ENCODE data around the gene RGL3.
"Not testable (repeated sequence)": the region's sequence is repeated elsewhere in the genome, so short reads cannot be mapped to it uniquely, and the experiment has no call there.

RGL3 gene

DNA sequence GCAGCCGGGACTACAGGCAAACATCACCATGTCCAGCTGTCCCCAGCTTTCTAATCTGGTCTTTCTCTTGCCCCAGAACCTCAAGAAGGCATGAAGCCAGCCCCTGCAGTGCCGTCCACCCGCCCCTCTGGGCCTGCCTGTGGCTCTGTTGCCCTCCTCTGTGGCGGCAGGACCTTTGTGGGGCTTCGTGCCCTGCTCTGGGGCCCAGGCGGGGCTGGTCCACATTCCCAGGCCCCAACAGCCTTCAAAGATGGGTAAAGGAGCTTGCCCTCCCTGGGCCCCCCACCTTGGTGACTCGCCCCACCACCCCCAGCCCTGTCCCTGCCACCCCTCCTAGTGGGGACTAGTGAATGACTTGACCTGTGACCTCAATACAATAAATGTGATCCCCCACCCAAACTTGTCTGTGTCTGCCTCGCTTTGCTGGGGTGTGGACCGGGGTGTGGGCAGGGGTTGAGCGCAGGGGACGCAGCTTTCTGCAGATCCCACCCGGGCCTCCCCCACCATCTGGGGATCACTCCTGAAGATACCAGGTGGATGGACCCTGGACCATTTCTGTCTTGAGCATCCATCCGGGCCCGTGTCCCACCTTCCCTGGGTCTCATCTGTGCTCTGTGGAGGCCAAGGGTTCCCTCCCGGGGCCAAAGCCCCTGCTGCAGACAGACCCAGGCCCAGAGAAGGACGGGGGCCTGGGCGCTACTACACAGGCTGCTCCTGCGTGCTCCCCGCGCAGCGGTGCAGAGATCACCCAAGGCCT is 31.6 kb upstream of the RGL3 start:
- no peak for DNase-seq

DNA sequence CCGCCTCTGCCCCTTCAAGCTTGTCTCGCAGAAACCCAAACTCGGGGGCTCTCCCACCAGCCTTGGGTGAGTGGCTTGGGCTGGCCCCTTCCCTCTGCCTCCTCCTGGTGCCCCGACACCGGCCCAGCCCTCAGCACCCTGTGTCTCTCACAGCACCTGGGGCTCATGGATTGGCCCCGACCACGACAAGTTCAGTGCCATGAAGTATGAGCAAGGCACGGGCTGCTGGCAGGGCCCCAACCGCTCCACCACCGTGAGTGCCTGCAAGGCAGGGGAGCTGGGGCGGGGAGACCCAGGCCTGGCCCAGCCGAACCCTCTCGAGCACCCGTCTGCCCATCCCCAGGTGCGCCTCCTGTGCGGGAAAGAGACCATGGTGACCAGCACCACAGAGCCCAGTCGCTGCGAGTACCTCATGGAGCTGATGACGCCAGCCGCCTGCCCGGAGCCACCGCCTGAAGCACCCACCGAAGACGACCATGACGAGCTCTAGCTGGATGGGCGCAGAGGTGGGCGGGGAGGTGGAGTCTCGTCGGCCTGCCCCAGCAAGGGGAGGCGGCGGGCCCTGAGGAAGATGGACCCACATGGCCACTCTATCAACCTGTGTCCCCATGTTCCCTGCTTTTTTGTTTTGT is 29.9 kb upstream of the RGL3 start:
- no peak for DNase-seq

DNA sequence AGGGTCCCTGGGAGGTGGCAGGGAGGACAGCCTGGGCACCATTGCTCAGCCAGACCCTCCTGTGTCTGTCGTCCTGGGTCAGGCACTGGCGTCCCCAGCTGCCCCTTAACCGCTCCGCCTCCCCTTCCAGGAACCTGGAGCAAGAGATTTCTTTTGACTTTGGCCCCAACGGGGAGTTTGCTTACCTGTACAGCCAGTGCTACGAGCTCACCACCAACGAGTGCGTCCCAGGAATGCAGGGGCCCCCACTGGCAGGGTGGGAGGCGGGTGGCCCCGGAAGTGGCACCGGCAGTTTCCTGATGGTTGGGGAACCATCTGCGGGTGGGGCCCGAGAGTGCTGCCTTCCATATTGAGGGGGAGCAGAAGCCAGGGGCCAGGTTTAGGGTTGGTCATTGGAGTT is 29.3 kb upstream of the RGL3 start:
- DNase-seq, result no peak

DNA sequence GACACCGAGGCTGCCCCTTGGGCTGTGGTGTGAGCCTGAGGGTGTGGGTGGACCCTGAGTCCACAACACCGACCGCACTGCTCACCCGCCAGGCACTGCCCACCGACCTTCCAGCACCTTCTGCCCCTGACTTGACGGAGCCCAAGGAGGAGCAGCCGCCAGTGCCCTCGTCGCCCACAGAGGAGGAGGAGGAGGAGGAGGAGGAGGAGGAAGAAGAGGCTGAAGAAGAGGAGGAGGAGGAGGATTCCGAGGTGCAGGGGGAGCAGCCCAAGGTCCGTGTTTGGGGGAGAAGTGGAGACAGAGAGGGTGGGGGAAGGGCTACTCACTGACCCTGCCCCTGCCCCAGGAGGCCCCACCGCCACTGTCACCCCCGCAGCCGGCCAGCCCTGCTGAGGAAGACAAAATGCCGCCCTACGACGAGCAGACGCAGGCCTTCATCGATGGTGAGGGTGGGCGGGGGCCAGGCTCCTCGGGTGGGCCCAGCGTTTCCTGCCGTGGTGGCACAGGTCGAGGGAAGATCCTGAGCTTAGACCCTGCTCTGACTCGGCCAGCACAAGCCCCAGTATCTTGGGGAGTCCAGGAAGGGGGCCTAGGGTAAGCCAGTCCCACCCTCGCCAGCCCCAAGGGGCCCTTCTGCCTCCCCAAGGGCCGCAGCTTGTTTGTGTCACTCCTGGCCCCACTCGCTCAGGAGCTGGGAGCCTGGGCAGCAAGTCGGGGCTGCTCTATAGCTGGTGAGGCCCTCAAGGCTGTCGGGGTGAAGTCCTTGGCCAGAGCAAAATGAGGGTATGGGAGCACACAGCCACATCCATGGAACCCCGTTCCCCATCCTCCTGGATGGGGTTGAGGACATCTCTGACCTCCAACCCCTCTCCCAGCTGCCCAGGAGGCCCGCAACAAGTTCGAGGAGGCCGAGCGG is 28.5 kb upstream of the RGL3 start:
- DNase-seq, result no peak

DNA sequence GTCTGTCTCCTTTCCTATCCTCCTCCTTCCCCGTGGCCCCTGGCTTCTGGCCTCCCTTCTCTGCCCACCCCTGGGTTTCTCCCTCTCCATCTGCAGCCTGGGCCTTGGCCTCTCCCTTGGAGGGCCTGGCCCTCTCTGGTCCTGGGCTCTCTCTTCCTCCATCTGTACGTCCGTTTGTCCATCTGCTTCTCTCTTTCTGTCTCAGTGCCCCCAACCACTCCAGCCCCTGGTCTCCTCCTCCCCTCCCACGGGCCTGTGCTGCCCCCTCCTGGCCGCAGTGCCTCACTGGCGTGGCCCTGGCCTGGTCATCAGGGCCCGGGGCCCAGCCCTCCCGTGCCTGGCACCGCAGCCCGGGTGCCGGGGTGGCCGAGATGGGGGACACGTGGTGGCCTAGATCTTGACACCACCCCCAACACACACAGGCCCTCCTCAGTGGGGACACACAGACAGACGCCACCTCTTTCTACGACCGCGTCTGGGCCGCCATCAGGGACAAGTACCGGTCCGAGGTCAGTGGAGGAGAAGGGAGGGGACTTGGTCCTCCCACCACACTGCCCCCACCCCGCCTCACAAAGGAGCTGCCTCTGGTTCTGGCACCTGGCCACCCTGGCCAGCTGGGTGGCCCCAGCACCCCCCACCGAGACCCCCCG is 27.7 kb upstream of the RGL3 start:
- peak; percentile 59 to 85 (median 65) for DNase-seq

DNA sequence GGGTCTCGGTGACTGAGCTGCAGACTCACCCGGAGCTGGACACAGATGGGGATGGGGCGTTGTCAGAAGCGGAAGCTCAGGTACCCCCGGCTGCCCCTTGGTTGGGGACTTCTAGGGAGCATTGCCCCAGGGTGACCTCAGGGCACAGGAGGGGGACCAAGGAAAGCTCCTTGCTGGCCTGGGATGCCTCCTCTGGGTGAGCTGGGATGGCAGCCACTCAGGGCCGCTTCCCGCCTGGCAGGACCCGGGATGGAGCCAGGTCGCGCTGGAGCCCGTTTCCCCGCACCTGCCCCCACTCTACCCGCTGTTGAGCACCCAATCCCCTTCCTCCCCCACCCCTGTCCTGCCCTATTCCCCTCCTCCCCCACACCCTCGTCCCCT is 27.1 kb upstream of the RGL3 start:
- no peak for DNase-seq

DNA sequence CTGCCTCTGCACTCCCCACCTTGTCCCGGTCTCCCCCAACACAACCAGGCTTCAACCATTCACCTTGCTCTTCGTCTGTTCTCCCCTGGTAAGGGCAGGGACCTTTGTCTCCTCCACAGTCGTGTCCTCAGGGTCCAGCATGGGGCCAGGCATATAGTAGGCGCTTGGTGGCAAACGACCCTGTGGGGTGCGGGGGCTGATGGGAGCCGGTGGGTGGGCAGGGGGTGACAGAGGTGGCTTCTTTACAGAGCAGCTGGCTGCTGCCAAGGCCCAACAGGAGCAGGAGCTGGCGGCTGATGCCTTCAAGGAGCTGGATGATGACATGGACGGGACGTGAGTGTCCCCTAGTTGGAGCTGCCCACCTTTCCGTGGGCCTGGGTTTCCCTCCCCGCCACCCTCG is 26.0 kb upstream of the RGL3 start:
- no peak for DNase-seq

DNA sequence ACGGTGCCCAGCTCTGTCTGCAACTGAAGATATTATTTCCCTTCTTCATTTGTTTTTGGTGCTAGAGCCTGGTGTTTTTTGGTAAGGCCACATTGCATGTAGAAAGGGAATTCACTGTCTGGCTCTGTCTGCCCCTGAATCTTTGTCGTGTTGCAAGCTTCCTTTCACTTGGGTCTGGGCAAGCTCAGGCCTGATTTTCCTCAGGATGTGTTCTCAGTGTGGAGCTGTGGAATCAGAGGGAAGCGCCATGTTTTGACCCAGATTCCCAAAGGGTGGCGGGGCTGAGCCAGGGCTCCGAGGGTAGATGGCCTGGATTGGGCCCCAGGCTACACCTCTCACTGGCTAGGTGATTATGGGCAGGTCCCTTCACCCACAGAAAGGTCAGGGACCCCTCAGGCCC is 24.9 kb upstream of the RGL3 start:
- no peak for DNase-seq

DNA sequence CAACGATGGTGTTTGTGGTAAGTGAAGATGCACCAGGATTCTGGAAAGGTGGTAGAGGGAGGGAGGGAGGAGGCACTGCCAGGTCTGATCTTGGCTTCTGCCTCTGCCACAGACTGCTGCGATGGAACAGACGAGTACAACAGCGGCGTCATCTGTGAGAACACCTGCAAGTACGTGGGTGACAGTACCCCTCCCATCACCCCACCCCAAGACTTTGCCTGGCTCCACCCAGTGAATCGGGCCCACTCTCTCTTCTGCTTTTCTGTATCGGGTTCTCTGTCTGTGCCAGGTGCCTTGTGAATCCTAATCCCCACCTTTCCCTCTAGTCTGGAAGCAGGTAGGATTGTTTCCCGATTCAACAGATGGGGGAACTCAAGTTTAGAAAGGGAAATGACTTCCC is 18.8 kb upstream of the RGL3 start:
- DNase-seq, result no peak

DNA sequence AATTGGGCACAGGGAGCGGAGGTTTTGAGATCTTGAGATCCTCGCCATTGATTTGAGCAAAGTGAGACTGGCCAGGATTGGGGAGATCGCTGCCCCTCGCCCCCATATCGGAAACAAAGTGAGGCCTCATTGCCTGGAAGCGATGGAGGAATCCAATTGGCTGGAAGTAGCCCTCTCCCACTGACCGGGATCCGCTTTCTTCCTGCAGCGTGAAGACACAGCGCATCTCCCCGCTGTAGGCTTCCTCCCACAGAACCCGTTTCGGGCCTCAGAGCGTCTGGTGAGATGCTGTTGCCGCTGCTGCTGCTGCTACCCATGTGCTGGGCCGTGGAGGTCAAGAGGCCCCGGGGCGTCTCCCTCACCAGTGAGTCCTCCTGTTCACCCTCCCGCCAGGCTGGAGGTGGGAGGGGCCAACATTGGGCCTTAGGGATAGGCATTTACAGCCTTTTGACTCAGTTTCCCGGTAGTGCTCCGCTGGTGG is 16.8 kb upstream of the RGL3 start:
- peak; percentile 24 to 46 (median 25) for DNase-seq

DNA sequence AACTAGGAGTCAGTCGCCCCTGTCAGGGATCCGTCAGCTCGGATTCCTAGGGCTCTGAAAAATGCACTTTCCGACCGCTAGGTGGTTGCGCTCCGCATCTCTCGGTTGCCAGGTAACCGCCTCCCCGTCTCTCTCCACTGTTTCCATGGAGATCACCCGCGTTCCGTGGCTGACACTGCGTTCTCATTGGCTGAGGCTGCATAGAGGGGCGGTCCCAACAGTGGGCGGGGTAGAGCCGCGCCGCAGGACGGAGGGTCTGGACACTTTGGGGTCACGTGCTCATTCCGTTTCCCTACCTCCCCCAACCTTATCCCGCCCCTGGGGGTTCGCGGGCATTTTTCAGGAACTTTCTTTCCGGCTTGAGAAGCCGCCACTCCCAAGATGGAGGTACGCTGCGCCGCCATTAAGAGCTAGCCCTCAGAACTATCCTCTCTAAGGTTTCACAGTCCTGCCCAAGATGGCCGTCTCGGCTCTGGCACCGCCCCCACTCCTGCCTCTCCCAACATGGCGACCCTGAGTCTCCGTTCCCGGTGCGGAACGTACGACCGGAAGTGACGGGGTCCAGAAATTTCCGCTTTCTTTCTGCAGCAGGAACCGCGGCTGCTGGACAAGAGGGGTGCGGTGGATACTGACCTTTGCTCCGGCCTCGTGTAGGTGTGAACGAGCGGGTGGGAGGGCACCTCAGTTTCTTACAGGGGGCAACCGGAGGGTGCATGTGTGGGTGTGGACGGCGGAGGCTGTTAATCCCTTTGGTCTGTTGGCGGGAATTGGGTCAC is 16.1 kb upstream of the RGL3 start, which contains the start of the genes ODAD3 and PRKCSH:
Gene ODAD3, minus strand, starts transcription at position 65 of the 776 bp plus-strand sequence. CDS start 105 bp downstream, outside the sequence.
Gene PRKCSH, plus strand, starts transcription at position 579 of the 776 bp plus-strand sequence. CDS start 483 bp downstream, outside the sequence.
- peak; percentile 99 to 100 (median 100) for DNase-seq

DNA sequence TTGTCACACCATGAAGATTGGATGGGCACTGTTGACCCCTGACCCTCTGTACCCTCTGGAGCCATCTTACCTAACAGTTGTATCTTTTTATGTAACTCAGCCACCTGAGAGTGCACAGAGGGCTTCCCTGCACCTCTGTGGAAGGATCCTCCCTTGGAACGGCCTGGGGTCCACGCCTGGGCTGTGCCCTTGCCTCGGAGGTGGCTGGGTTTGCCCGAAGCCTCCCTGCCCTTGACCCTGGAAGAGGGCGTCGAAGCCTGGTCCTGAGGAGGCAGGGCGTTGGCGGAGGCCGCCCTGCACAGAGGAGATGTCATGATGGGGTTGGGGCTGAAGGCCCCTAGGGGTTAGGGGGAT is 15.6 kb upstream of the RGL3 start:
- DNase-seq, result no peak

DNA sequence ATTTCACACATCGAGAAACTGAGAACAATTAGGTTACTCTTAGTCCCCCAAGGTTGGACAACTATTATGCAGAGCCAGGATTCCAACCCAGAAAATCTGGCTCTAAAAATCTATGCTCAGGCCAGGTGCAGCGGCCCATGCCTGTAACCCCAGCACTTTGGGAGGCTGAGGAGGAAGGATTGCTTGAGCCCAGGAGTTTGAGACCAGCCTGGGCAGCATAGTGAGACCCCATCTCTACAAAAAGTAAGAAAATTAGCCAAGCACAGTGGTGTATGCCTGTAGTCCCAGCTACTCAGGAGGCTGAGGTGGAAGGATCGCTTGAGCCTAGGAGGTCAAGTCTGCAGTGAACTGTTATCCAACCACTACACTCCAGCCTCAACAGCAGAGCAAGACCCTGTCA is 14.4 kb upstream of the RGL3 start:
- DNase-seq, result not testable (repeated sequence)

DNA sequence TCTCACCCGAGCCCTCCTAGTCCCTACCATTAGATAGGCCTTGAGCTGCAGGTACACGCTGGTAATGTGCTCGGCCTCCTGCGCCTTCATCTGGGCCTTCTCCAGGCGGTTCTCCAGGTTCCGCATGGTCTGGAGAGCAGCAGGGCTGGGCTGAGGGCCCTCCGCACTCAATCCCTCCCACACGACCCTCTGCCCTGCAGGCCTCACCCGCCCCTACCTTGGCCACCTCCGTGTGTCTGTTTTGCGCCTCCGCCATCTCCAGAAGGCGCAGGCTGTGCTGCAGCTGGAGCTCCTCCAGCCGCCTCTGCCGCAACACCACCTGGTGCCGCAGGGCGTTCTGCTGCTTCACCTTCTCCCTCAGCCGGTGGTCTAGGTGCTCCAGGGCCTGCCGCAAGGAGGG is 7.5 kb upstream of the RGL3 start:
- DNase-seq, result no peak

DNA sequence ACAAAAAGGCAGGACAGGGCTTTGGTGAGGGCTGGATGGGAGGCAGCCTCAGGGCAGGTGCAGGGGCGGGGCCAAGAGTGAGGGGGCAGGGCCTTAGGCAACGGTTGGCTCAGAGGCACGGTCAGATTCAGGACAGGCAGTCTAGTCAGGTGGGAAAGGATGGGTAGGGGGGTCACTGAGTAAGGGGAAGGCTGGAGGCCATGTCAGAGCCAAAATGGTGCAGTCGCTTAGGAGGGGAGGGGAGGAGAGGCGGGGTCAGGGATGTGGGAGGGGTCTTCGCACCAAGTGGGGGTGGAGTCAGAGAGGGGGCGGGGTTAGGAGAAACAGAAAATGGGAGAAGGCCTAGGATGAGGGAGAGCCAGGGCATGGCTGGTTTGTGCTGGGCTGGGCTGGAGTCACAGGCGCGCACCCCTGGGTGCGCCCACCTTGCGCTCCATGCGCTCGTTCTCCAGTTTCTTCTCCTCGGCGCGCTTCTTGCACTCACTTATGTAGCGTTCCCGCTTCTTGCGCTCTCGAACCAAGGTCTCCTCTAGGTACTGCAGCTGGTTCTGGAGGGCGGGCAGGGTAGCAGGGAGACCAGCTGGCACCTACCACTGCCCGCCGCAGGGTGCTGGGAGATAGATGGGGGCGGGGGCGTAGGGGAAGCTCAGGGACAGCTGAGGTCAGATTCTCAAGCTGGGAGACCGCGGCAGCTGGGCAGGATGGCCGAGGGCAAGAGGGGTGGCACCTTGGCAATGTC is 6.8 kb upstream of the RGL3 start:
- no peak for DNase-seq

DNA sequence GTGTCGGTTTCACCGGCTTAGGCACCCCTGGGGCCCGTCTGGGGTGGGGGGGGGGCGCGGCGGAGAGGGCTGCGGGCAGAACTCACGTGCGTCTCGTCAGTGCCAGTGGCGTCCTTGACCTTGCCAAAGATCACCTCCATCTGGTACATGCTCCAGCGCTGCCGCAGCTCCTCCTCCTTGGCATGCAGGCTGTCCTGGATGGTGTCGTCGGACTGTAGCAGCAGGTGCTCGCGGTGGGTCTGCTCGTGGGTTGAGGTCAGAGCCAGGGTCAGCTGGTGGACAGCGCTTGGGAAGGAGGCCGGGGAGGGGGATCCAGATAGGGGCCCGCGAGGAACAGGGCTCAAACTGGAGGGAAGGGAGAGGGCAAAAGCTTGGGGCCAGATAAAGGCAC is 4.7 kb upstream of the RGL3 start:
- no peak for DNase-seq

DNA sequence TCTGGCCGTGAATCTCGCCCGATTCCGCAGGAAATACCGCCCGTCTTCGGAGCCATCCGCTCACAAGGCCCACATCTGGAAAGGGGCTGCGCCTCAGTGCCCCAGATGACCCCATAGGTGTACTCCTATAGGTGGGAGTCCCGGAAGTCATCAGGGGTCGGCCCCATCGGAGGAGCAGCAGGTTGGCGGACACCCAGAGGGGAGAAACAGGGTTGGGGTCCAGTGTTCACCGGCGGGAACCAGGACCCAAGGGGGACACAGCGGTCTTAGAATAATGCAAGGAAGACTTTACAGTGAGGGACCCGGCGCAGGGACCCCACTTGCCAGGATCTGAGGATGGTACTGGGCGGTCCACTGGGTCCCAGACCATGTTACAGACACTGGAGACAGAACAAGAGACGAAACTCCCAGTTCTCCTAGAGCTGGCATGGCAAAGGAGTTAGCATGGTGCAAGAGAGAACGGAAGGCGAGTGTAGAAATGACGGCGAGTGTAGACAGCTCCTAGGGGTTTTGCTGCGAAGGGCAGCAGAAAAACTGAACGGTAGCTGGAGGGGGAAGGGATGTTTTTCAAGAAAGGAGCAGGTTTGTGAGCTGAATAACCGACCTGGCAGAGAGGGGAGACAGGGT is 4.2 kb upstream of the RGL3 start:
- DNase-seq, result no peak

DNA sequence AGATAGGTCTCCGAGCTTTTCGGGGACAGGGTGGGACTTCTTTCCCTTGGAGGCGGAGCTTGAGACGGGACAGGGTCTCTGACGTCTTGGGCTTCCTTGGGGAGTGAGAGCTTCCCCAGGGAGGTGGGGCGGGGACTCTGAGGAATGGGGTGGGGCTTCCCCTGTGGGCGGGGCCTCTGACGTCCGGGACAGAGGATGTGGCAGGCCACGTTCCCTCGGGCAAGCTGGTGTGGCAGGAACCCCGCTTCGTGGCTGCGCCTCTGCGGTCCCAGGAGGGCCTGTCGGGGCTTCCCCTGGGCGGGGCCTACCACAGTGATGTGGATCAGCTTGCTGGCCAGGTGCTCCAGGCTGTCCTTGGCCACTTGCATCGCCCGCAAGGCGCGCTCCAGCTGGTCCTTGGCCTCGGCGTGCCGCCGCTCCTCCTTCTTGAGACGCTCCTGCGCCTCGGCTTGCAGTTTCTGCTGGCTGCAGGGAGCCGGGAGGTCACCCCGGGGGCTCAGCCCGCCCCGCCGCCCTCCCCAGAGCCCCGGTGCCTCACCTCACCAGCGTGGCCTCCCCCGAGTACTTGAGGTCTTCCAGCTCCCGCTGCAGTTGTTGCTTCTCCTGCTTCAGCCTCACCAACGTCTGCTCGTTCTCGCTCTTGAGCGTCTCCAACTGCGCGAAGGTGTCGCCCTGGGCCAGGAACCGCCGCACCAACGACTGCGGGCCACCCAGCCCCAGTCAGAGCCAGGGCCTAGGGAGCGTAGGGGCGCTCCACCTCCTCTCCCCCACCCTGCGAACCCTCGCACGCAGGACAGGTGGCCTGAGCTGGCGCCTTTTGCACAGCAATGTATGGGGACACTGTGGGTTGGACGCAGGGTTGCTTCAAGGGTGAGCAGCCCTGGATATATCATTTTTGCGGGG is 3.3 kb upstream of the RGL3 start:
- peak; percentile 61 to 86 (median 63) for DNase-seq

DNA sequence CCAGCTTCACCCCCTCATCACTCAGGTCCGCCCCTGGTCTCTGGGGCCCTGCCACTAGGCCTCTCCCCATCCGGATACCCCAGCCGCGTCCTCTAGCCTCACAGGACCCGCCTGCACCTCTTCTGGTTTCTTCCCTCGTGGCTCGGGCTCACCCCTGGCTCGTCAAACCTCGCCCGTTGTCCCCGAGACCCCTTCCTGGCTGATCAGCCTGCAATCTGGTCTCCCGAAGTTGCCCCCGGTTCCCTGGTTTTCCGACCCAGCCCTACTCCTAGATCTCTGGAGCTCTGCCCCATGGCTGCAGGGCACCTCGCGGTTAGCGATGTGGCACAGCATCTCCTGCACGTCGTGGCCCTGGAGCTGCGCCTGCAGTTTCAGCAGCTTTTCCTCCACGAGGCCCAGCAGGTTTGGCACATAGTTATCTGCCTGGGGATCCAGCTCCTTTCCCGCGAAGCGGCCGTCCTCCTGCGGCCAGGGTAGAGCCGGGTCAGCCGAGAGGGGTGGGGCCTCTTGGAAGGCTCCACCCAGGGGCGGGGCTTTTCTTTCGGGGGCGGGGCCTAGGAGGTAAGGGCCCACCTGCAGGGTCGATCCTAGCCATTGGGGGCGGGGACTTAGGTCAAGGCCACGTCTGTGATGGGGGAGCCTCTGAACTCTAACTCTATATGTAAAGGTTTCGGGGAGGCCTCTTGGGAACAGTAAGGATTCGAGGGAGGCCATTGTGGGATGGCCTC is 2.4 kb upstream of the RGL3 start:
- DNase-seq, result peak in 2 of 3 donors; percentile 28 to 49

Measured in suppressor macrophage treated with lipopolysaccharide for 1 hour (primary cell).